CD4-positive, CD25-positive, alpha-beta regulatory T cell (primary cell): Measurements from ENCODE around the gene GPC5. TPM values are rescaled to one million over a fixed set of nuclear protein-coding genes. Genes with fewer than 3 reads are reported as not detected.

Experiments used
- ATAC-seq, 2 donors: fragments of 150-1000 bp; cut with Tn5 transposase; one replicate each; pipeline ENCODE4 v1.10.0; 2021; ENCODE audit warnings: low read depth in 2 of 2, moderate number of reproducible peaks in 2 of 2, moderate library complexity in 1 of 2
- DNase-seq, 3 donors: peaks; one replicate each; pipeline versions ENCODE4 v3.0.0 to v3.0.0-alpha.2; 2012 to 2022; ENCODE audit warnings: mixed read lengths in 1 of 3
- H3K27ac ChIP-seq: one replicate; pipeline ENCODE4 v1.7.0; 2013; ENCODE audit warnings: mild to moderate bottlenecking, low read length; ENCODE audit not compliant: insufficient read depth, poor library complexity, severe bottlenecking
- H3K27me3 ChIP-seq: one replicate; pipeline ENCODE4 v1.7.0; 2013; ENCODE audit warnings: low read length; ENCODE audit not compliant: control insufficient read depth, insufficient read depth
- H3K36me3 ChIP-seq: one replicate; pipeline ENCODE4 v1.7.0; 2013; ENCODE audit warnings: mild to moderate bottlenecking, low read length, moderate library complexity; ENCODE audit not compliant: control insufficient read depth, insufficient read depth
- H3K4me1 ChIP-seq: 2 replicates; pipeline ENCODE4 v1.7.0; 2013; ENCODE audit warnings: mild to moderate bottlenecking, low read length; ENCODE audit not compliant: insufficient read depth, control insufficient read depth, poor library complexity, severe bottlenecking
- H3K4me3 ChIP-seq: one replicate; pipeline ENCODE4 v1.7.0; 2013; ENCODE audit warnings: low read depth, mild to moderate bottlenecking, low read length, moderate library complexity
- H3K9me3 ChIP-seq, 2 experiments: 1 replicate in 1 of 2; 2 replicates in 1 of 2; pipeline ENCODE4 v1.7.0; 2013; ENCODE audit warnings: low read length in 2 of 2, mild to moderate bottlenecking in 1 of 2, moderate library complexity in 1 of 2; ENCODE audit not compliant: control insufficient read depth in 2 of 2
- H3K27ac Mint-ChIP-seq, 3 donors: one replicate each; pipeline ENCODE4 v1.8.0; 2020 to 2022; ENCODE audit warnings: mild to moderate bottlenecking in 3 of 3, mixed read lengths in 3 of 3, moderate library complexity in 2 of 3
- H3K27me3 Mint-ChIP-seq: one replicate; pipeline ENCODE4 v1.8.0; 2022; ENCODE audit warnings: mild to moderate bottlenecking, mixed read lengths
- H3K36me3 Mint-ChIP-seq: one replicate; pipeline ENCODE4 v1.8.0; 2020; ENCODE audit warnings: mixed read lengths
- H3K4me1 Mint-ChIP-seq, 4 donors: one replicate each; pipeline ENCODE4 v1.8.0; 2020 to 2022; ENCODE audit warnings: mixed read lengths in 4 of 4, mild to moderate bottlenecking in 1 of 4
- H3K4me3 Mint-ChIP-seq, 4 donors: one replicate each; pipeline ENCODE4 v1.8.0; 2020 to 2022; ENCODE audit warnings: mild to moderate bottlenecking in 4 of 4, mixed read lengths in 4 of 4, moderate library complexity in 3 of 4
- H3K9me3 Mint-ChIP-seq, 7 donors: one replicate each; pipeline ENCODE4 v1.8.0; 2020 to 2022; ENCODE audit warnings: mixed read lengths in 7 of 7, mild to moderate bottlenecking in 3 of 7, moderate library complexity in 2 of 7
- polyA plus RNA-seq, 4 donors: library from polyadenylated mRNA; unstranded; fragments of 300-500 nt; fragmentation: Illumina TruSeq; gene quantifications; one replicate each; pipeline ENCODE4 v1.2.3, GENCODE V29; 2021
- total RNA-seq: library from RNA; stranded (reverse); gene quantifications from one replicate; pipeline ENCODE4 v1.2.3, GENCODE V29; 2022

Gene GPC5
- total and polyA plus RNA-seq, 5 donors from 2014 or later, result 0.29 to 0.81 (median 0.59) TPM; not detected in 2

- H3K36me3 Mint-ChIP-seq, result no peaks in the 10 kb centered on the region
- Histone ChIP-seq H3K4me3 (no peak overlapping the region), H3K27me3 (no peaks in the 10 kb centered on the region), H3K4me1 (no peaks in the 10 kb centered on the region), H3K36me3 (no peaks in the 10 kb centered on the region), H3K9me3 (no peaks in the 10 kb centered on the region), H3K27ac (no peak overlapping the region)
- no peak overlapping the region for H3K27ac Mint-ChIP-seq
- no peak overlapping the region for H3K4me3 Mint-ChIP-seq
- H3K4me1 Mint-ChIP-seq, result no peaks in the 10 kb centered on the region
- no peaks in the 10 kb centered on the region for H3K27me3 Mint-ChIP-seq
- H3K9me3 Mint-ChIP-seq, result peaks cover 0 to 7% (median 4%) of the 10 kb centered on the region in 7 donors
- no peak for DNase-seq
- ATAC-seq, result no peak
Observed at GRCh38 chr13:92913840-92914239, 1515.4 kb downstream of the GPC5 start.

Other genes starting within 250 kb of the GPC5 start
- 7.2 TPM for gene MIR17HG, start 50.9 kb upstream of the GPC5 start, total RNA-seq
- under 1 TPM; 0.32 to 0.64 (median 0.48) TPM for gene MIR17HG, start 50.9 kb upstream of the GPC5 start, polyA plus RNA-seq